ENCODE measurements around the gene PRKCZ.

PRKCZ gene

GRCh38 chr1:2154022-2154421, 103.8 kb downstream of the PRKCZ start:
- in situ Hi-C loops (cut with MboI; ENCODE audit: low sequenced_read_pairs): no loop called here
- H3K36me3 ChIP-seq (replicated peaks): peaks cover 3% of the 10 kb centered on the region
- DNase-seq (ENCODE audit: low spot score in 2 of 2): no peak
- no peaks in the 10 kb centered on the region for H3K9me3 ChIP-seq
- H3K27me3 ChIP-seq (ENCODE audit: low read depth): no peaks in the 10 kb centered on the region
- no peak overlapping the region for H3K4me3 ChIP-seq
- H3K4me1 ChIP-seq: no peaks in the 10 kb centered on the region

DNA sequence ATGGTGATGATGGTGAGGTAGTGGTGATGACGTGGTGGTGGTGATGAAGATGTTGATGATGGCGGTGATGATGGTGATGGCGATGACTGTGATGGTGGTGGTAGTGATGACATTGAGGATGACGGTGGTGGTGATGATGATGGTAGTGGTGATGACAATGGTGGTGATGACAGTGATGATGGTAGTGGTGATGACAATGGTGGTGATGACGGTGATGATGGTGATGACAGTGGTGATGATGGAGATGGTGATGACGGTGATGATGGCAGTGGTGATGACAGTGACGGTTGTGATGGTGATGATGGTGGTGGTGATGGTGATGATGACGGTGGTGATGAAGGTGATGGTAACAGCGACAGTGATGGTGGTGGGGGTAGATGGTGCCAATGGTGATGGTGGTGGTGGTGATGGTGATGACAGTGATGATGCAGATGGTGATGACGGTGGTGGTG, 105.0 kb downstream of the PRKCZ start:
- H3K4me3 ChIP-seq: no peak overlapping the region
- H3K4me1 ChIP-seq: no peaks in the 10 kb centered on the region
- DNase-seq (ENCODE audit: low spot score in 2 of 2): no peak
- H3K36me3 ChIP-seq (replicated peaks): peaks cover 3% of the 10 kb centered on the region
- H3K27me3 ChIP-seq (ENCODE audit: low read depth): no peaks in the 10 kb centered on the region
- in situ Hi-C loops (cut with MboI; ENCODE audit: low sequenced_read_pairs): no loop called here
- no peaks in the 10 kb centered on the region for H3K9me3 ChIP-seq

- Histone ChIP-seq H3K9me3 (no peaks in the 10 kb centered on the region), H3K36me3 (replicated peaks) (peaks cover 3% of the 10 kb centered on the region), H3K27me3 (ENCODE audit: low read depth) (no peaks in the 10 kb centered on the region), H3K4me3 (no peak overlapping the region), H3K4me1 (no peaks in the 10 kb centered on the region)
- DNase-seq (ENCODE audit: low spot score in 2 of 2): no peak
- in situ Hi-C loops (cut with MboI; ENCODE audit: low sequenced_read_pairs): no loop called here
Measured at GRCh38 chr1:2155788-2156187, 105.6 kb downstream of the PRKCZ start.

- H3K4me3 ChIP-seq: no peak overlapping the region
- no peaks in the 10 kb centered on the region for H3K36me3 ChIP-seq (replicated peaks)
- H3K9me3 ChIP-seq: no peaks in the 10 kb centered on the region
- H3K4me1 ChIP-seq: no peaks in the 10 kb centered on the region
- in situ Hi-C loops (cut with MboI; ENCODE audit: low sequenced_read_pairs): no loop called here
- no peak for DNase-seq (ENCODE audit: low spot score in 2 of 2)
- H3K27me3 ChIP-seq (ENCODE audit: low read depth): no peaks in the 10 kb centered on the region
Measured at GRCh38 chr1:2156866-2157265, 106.7 kb downstream of the PRKCZ start.

DNA sequence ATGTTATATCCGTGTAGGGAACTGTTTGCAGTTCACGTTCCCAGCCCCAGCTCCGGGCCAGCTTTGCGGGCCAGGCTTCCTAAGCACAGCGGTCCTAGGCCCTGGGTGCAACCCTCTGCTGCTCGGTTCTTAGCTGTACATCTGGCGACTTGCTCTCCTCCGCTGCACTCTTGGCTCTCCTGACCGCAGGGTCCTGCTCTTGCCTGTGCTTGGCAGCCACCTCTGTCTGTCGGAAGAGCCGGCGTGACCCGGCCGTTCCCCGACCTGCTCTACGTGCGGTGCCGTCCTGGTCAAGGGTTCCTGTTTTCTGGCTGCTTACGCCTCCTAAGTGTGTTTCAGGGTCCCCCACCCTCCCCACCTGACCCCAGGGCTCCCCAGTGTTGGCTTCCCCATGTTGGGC, 107.6 kb downstream of the PRKCZ start:
- DNase-seq (ENCODE audit: low spot score in 2 of 2): no peak
- in situ Hi-C loops (cut with MboI; ENCODE audit: low sequenced_read_pairs): no loop called here
- no peak overlapping the region for H3K4me3 ChIP-seq
- H3K9me3 ChIP-seq: no peaks in the 10 kb centered on the region
- no peaks in the 10 kb centered on the region for H3K27me3 ChIP-seq (ENCODE audit: low read depth)
- H3K4me1 ChIP-seq: no peaks in the 10 kb centered on the region
- no peaks in the 10 kb centered on the region for H3K36me3 ChIP-seq (replicated peaks)

GRCh38 chr1:2158272-2158671, 108.1 kb downstream of the PRKCZ start:
- Histone ChIP-seq H3K27me3 (ENCODE audit: low read depth) (no peaks in the 10 kb centered on the region), H3K9me3 (no peaks in the 10 kb centered on the region), H3K4me3 (no peak overlapping the region), H3K4me1 (no peaks in the 10 kb centered on the region), H3K36me3 (replicated peaks) (no peaks in the 10 kb centered on the region)
- DNase-seq (ENCODE audit: low spot score in 2 of 2): no peak
- in situ Hi-C loops (cut with MboI; ENCODE audit: low sequenced_read_pairs): no loop called here

DNA sequence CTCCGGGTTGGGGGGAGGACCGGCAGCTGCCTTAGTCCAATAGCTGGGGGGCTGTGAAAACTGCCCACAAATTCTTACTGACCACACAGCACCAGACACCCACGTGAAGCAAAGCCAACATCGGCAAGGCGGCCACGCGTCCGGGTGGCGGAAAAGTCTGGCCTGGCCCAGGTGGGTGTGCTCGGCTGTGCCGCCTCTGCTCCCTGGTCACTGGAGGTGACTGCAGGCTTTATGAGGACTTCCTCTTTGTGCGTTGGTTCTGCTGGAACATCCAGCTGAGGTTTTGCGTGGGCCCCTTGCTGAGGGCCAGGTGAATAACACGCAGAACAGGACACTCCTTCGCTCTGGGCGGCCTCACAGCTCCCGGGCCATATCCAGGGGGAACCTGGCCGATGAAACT, 108.9 kb downstream of the PRKCZ start:
- no peaks in the 10 kb centered on the region for H3K36me3 ChIP-seq (replicated peaks)
- no peaks in the 10 kb centered on the region for H3K4me1 ChIP-seq
- no peak for DNase-seq (ENCODE audit: low spot score in 2 of 2)
- in situ Hi-C loops (cut with MboI; ENCODE audit: low sequenced_read_pairs): no loop called here
- no peaks in the 10 kb centered on the region for H3K9me3 ChIP-seq
- no peak overlapping the region for H3K4me3 ChIP-seq
- H3K27me3 ChIP-seq (ENCODE audit: low read depth): no peaks in the 10 kb centered on the region

- Histone ChIP-seq H3K4me3 (no peak overlapping the region), H3K36me3 (replicated peaks) (no peaks in the 10 kb centered on the region), H3K4me1 (no peaks in the 10 kb centered on the region), H3K9me3 (no peaks in the 10 kb centered on the region), H3K27me3 (ENCODE audit: low read depth) (no peaks in the 10 kb centered on the region)
- no peak for DNase-seq (ENCODE audit: low spot score in 2 of 2)
- in situ Hi-C loops (cut with MboI; ENCODE audit: low sequenced_read_pairs): no loop called here
Measured at GRCh38 chr1:2160451-2161300, 110.5 kb downstream of the PRKCZ start.

DNA sequence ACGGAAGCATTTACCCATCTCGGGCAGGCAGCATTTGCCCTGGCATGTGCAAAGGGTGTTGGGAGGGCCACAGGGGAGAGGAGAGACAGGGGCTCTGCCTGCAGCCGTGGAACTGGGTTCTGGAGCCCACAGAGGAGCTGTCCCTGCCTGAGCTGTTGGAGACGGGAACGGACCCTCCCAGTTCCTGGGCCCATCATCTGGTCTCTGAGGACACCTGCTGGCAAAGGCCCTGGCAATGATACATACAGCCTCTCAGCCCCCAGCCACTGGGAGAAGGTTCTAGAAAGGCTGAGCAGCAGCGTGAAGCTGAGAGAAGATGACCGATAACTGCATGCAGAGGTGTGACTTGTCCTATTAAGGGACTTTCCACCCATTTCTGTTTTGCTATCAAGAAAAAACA, 113.0 kb downstream of the PRKCZ start:
- no peaks in the 10 kb centered on the region for H3K4me1 ChIP-seq
- H3K4me3 ChIP-seq: no peak overlapping the region
- no peak for DNase-seq (ENCODE audit: low spot score in 2 of 2)
- no peaks in the 10 kb centered on the region for H3K9me3 ChIP-seq
- in situ Hi-C loops (cut with MboI; ENCODE audit: low sequenced_read_pairs): no loop called here
- no peaks in the 10 kb centered on the region for H3K36me3 ChIP-seq (replicated peaks)
- H3K27me3 ChIP-seq (ENCODE audit: low read depth): no peaks in the 10 kb centered on the region

GRCh38 chr1:2165646-2166045, 115.4 kb downstream of the PRKCZ start:
- H3K4me1 ChIP-seq: no peaks in the 10 kb centered on the region
- no peak for DNase-seq (ENCODE audit: low spot score in 2 of 2)
- in situ Hi-C loops (cut with MboI; ENCODE audit: low sequenced_read_pairs): no loop called here
- no peaks in the 10 kb centered on the region for H3K36me3 ChIP-seq (replicated peaks)
- H3K9me3 ChIP-seq: no peaks in the 10 kb centered on the region
- H3K27me3 ChIP-seq (ENCODE audit: low read depth): no peaks in the 10 kb centered on the region
- H3K4me3 ChIP-seq: no peak overlapping the region

DNA sequence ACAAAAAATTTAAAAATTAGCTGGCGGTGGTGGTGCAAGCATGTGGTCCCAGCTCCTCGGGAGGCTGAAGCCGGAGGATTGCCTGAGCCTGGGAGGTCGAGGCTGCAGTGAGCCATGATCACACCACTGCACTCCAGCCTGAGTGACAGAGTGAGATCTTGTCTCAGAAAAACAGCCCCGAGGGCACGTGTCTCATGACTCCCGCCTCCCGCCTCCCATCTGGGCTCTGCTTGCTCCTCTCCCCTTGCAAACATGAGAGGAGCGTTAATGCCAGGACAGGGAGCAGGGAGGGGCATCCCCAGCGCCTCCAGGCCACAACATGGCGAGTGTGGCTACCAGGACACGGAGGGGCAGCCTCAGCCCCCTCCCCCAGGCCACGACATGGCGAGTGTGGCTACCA, 116.0 kb downstream of the PRKCZ start:
- no peak overlapping the region for H3K4me3 ChIP-seq
- H3K9me3 ChIP-seq: no peaks in the 10 kb centered on the region
- no peaks in the 10 kb centered on the region for H3K4me1 ChIP-seq
- no peak for DNase-seq (ENCODE audit: low spot score in 2 of 2)
- in situ Hi-C loops (cut with MboI; ENCODE audit: low sequenced_read_pairs): no loop called here
- no peaks in the 10 kb centered on the region for H3K36me3 ChIP-seq (replicated peaks)
- H3K27me3 ChIP-seq (ENCODE audit: low read depth): no peaks in the 10 kb centered on the region

GRCh38 chr1:2166695-2167094, 116.5 kb downstream of the PRKCZ start:
- H3K9me3 ChIP-seq: no peaks in the 10 kb centered on the region
- in situ Hi-C loops (cut with MboI; ENCODE audit: low sequenced_read_pairs): no loop called here
- H3K4me3 ChIP-seq: no peak overlapping the region
- no peaks in the 10 kb centered on the region for H3K27me3 ChIP-seq (ENCODE audit: low read depth)
- H3K36me3 ChIP-seq (replicated peaks): no peaks in the 10 kb centered on the region
- no peak for DNase-seq (ENCODE audit: low spot score in 2 of 2)
- H3K4me1 ChIP-seq: no peaks in the 10 kb centered on the region

DNA sequence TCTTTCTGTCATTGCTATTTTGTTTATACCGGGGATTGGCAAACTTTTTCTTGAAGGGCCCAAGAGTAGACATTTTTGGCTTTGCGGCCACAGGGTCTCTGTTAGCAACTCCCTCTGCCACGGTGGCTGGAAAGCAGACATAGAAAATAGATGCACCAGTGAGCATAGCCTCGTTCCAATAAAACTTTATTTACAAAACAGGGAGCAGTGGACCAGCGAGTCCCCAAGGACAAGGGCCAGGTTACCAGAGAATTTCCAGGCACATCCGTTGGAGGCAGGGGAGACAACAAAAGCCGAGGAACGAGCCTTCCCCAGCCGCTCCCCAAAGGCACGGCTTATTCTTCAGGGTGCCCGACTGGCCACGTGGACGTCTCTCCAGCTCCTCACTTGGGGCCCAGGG, 117.9 kb downstream of the PRKCZ start:
- no peaks in the 10 kb centered on the region for H3K36me3 ChIP-seq (replicated peaks)
- H3K27me3 ChIP-seq (ENCODE audit: low read depth): no peaks in the 10 kb centered on the region
- H3K4me1 ChIP-seq: no peaks in the 10 kb centered on the region
- no peak for DNase-seq (ENCODE audit: low spot score in 2 of 2)
- no peaks in the 10 kb centered on the region for H3K9me3 ChIP-seq
- no peak overlapping the region for H3K4me3 ChIP-seq
- in situ Hi-C loops (cut with MboI; ENCODE audit: low sequenced_read_pairs): no loop called here

DNA sequence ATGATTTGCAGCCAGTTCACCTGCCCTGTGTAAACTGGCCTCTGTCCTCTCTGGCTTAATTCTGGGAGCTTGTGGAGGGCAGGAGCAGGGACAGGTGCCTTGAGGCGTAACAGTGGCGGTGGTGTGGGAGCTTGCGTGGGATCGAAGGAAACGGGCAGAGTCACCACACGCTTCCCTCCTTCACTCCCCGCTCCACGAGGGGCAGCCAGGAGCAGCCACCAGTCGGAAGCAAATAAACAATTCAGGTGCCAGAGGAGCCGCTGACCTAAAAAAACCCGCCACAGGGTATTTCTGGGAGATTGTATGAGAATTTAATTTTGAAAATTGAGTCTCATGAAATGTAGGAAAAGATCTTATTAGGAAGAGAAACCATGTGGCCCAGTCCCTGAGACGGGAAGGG, 118.3 kb downstream of the PRKCZ start:
- in situ Hi-C loops (cut with MboI; ENCODE audit: low sequenced_read_pairs): no loop called here
- no peaks in the 10 kb centered on the region for H3K9me3 ChIP-seq
- no peaks in the 10 kb centered on the region for H3K36me3 ChIP-seq (replicated peaks)
- H3K27me3 ChIP-seq (ENCODE audit: low read depth): no peaks in the 10 kb centered on the region
- H3K4me1 ChIP-seq: no peaks in the 10 kb centered on the region
- no peak for DNase-seq (ENCODE audit: low spot score in 2 of 2)
- no peak overlapping the region for H3K4me3 ChIP-seq

Measured in HAP-1 (cell line).